Upper lobe of right lung (tissue), 1 donor: ENCODE results near the gene OR12D1. TPM values are rescaled to one million over a fixed set of nuclear protein-coding genes. Genes with fewer than 3 reads are reported as not detected.

ENCODE experiments used
- ATAC-seq: fragments of 200-7000 bp; cut with Tn5 transposase; one replicate; pipeline ENCODE4 v1.9.1; 2020; ENCODE audit warnings: mild to moderate bottlenecking, moderate library complexity
- DNase-seq: peaks from one replicate; pipeline ENCODE4 v3.0.0-alpha.2; 2020
- H3K27ac ChIP-seq: fragments of 200-600 bp; one replicate; pipeline ENCODE4 v1.8.0; 2022
- H3K27me3 ChIP-seq: fragments of 200-600 bp; one replicate; pipeline ENCODE4 v1.8.0; 2022; ENCODE audit warnings: mild to moderate bottlenecking
- H3K36me3 ChIP-seq: fragments of 200-600 bp; one replicate; pipeline ENCODE4 v1.8.0; 2022
- H3K4me1 ChIP-seq: fragments of 200-600 bp; one replicate; pipeline ENCODE4 v1.8.0; 2022
- H3K4me3 ChIP-seq: fragments of 200-600 bp; one replicate; pipeline ENCODE4 v1.8.0; 2022; ENCODE audit warnings: mild to moderate bottlenecking
- H3K9me3 ChIP-seq: fragments of 200-600 bp; one replicate; pipeline ENCODE4 v1.8.0; 2022
- intact Hi-C: fragments of 100-400 bp; cut with DNase I; formaldehyde crosslinking; loops from one replicate; pipeline ENCODE4 v1.11.0; 2022
- total RNA-seq: library from RNA; stranded (reverse); fragmentation: NEBNext Ultra II Directional; extraction: Animal tissue kit (Norgen Biotek cat#: 25700); gene quantifications from one replicate; pipeline ENCODE4 v1.2.1, GENCODE V29; 2021
- TF ChIP-seq, protein P1 (sequence below): fragments of 200-600 bp; IDR thresholded peaks from one replicate; pipeline ENCODE4 v1.8.0; 2022; ENCODE audit warnings: antibody characterized with exemption
- donor health status: DM: no; HTN: yes; CAD: no; lungs with severe emphysema.

OR12D1 gene
- total RNA-seq, 1 donor from 2014 or later, result not detected

GRCh38 chr6:29456971-29457370, 42.2 kb downstream of the OR12D1 start, which contains the start of the genes OR11A1 and OR2H1:
TSS of gene OR11A1 (minus strand) at chr6:29457071. CDS start at chr6:29427641, 29,430 bp downstream.
TSS of gene OR2H1 (plus strand) at chr6:29457155. CDS start at chr6:29461770, 4,615 bp downstream.
- no peak for DNase-seq
- no peaks in the 10 kb centered on the region for H3K27me3 ChIP-seq
- H3K36me3 ChIP-seq, result no peaks in the 10 kb centered on the region
- no peak for ATAC-seq
- intact Hi-C loops, result no loop called here
- no peak within 1 kb of the TSS for H3K4me3 ChIP-seq
- TF ChIP-seq, protein P1, sequence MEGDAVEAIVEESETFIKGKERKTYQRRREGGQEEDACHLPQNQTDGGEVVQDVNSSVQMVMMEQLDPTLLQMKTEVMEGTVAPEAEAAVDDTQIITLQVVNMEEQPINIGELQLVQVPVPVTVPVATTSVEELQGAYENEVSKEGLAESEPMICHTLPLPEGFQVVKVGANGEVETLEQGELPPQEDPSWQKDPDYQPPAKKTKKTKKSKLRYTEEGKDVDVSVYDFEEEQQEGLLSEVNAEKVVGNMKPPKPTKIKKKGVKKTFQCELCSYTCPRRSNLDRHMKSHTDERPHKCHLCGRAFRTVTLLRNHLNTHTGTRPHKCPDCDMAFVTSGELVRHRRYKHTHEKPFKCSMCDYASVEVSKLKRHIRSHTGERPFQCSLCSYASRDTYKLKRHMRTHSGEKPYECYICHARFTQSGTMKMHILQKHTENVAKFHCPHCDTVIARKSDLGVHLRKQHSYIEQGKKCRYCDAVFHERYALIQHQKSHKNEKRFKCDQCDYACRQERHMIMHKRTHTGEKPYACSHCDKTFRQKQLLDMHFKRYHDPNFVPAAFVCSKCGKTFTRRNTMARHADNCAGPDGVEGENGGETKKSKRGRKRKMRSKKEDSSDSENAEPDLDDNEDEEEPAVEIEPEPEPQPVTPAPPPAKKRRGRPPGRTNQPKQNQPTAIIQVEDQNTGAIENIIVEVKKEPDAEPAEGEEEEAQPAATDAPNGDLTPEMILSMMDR, result no peak
- H3K4me1 ChIP-seq, result no peaks in the 10 kb centered on the region
- no peaks in the 10 kb centered on the region for H3K9me3 ChIP-seq
- H3K27ac ChIP-seq, result no peak within 1 kb of the TSS

- no peaks in the 10 kb centered on the region for H3K36me3 ChIP-seq
- no peaks in the 10 kb centered on the region for H3K27me3 ChIP-seq
- H3K4me3 ChIP-seq, result no peak overlapping the region
- intact Hi-C loops, result no loop called here
- no peak for ATAC-seq
- no peaks in the 10 kb centered on the region for H3K4me1 ChIP-seq
- no peak overlapping the region for H3K27ac ChIP-seq
- TF ChIP-seq, protein P1, result no peak
- no peaks in the 10 kb centered on the region for H3K9me3 ChIP-seq
- DNase-seq, result no peak
Observed at GRCh38 chr6:29461021-29461814, 46.5 kb downstream of the OR12D1 start.

DNA sequence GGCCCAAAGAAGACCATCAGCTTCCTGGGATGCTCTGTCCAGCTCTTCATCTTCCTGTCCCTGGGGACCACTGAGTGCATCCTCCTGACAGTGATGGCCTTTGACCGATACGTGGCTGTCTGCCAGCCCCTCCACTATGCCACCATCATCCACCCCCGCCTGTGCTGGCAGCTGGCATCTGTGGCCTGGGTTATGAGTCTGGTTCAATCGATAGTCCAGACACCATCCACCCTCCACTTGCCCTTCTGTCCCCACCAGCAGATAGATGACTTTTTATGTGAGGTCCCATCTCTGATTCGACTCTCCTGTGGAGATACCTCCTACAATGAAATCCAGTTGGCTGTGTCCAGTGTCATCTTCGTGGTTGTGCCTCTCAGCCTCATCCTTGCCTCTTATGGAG, 47.3 kb downstream of the OR12D1 start:
- no peaks in the 10 kb centered on the region for H3K36me3 ChIP-seq
- TF ChIP-seq, protein P1, result no peak
- H3K27me3 ChIP-seq, result no peaks in the 10 kb centered on the region
- no peaks in the 10 kb centered on the region for H3K4me1 ChIP-seq
- no peak for ATAC-seq
- H3K27ac ChIP-seq, result no peak overlapping the region
- DNase-seq, result no peak
- intact Hi-C loops, result no loop called here
- no peak overlapping the region for H3K4me3 ChIP-seq
- H3K9me3 ChIP-seq, result no peaks in the 10 kb centered on the region

DNA sequence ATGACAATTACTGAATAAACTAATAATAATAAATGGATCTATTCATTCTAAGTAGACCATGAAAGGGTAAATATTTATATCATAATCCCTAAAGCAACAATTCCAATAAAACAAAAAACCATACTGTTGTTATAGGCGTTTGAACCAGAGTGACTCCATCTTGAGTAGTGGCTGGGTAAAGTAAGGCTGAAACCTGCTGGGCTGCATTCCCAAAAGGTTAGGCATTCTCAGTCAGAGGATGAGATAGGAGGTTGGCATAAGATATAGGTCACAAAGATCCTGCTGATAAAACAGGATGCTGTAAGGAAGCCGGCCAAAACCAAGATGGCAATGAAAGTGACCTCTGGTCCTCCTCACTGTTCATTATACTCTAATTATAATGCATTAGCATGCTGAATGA, 50.6 kb downstream of the OR12D1 start:
- H3K36me3 ChIP-seq, result no peaks in the 10 kb centered on the region
- H3K9me3 ChIP-seq, result no peaks in the 10 kb centered on the region
- TF ChIP-seq, protein P1, result no peak
- intact Hi-C loops, result no loop called here
- H3K4me1 ChIP-seq, result no peaks in the 10 kb centered on the region
- H3K4me3 ChIP-seq, result no peak overlapping the region
- ATAC-seq, result no peak
- no peaks in the 10 kb centered on the region for H3K27me3 ChIP-seq
- H3K27ac ChIP-seq, result no peak overlapping the region
- DNase-seq, result no peak

DNA sequence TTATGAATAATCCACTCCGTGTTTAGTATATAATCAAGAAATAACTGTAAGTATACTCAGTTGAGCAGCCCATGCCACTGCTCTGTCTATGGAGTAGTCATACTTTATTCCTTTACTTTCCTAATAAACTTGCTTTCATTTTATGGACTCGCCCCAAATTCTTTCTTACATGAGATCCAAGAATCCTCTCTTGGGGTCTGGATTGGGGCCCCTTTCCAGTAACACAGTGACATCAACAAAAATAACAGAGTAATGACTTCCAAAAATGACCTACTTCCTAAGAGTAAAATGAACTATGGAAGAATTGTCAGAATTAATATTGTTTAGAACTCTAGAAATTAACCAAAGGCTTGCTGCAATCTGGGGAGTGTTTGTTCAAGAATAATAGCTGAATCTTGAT, 51.1 kb downstream of the OR12D1 start:
- DNase-seq (no peak), ATAC-seq (no peak)
- no peaks in the 10 kb centered on the region for H3K27me3 ChIP-seq
- TF ChIP-seq, protein P1, result no peak
- no peak overlapping the region for H3K27ac ChIP-seq
- H3K36me3 ChIP-seq, result no peaks in the 10 kb centered on the region
- intact Hi-C loops, result no loop called here
- no peak overlapping the region for H3K4me3 ChIP-seq
- no peaks in the 10 kb centered on the region for H3K4me1 ChIP-seq
- H3K9me3 ChIP-seq, result no peaks in the 10 kb centered on the region
